Hepatocyte (in vitro differentiated cells): Measurements from ENCODE around the gene ETFBKMT. TPM values are rescaled to one million over a fixed set of nuclear protein-coding genes. Genes with fewer than 3 reads are reported as not detected.

Experiments
- DNase-seq: peaks from one replicate; pipeline ENCODE4 v3.0.0-alpha.2; 2016; ENCODE audit warnings: low spot score
- H2AFZ ChIP-seq: fragments of 200-600 bp; sonication (generic); 2 replicates; pipeline ENCODE4 v1.6.0; 2016; ENCODE audit warnings: antibody characterized with exemption, mild to moderate bottlenecking
- H3K27ac ChIP-seq: fragments of 200-600 bp; sonication (generic); 2 replicates; pipeline ENCODE4 v1.5.1; 2016; ENCODE audit warnings: mild to moderate bottlenecking
- H3K27me3 ChIP-seq: fragments of 200-600 bp; sonication (generic); 2 replicates; pipeline ENCODE4 v1.6.1; 2016
- H3K36me3 ChIP-seq: fragments of 200-600 bp; sonication (generic); replicated peaks from 2 replicates; pipeline ENCODE4 v1.5.1; 2016; ENCODE audit warnings: low read depth; ENCODE audit not compliant: insufficient read depth
- H3K4me1 ChIP-seq: fragments of 200-600 bp; sonication (generic); 2 replicates; pipeline ENCODE4 v1.5.1; 2016; ENCODE audit warnings: mild to moderate bottlenecking, moderate library complexity; ENCODE audit not compliant: insufficient read depth
- H3K4me2 ChIP-seq: fragments of 200-600 bp; sonication (generic); 2 replicates; pipeline ENCODE4 v1.6.0; 2016
- H3K4me3 ChIP-seq: fragments of 200-600 bp; sonication (generic); 2 replicates; pipeline ENCODE4 v1.5.1; 2016; ENCODE audit warnings: mild to moderate bottlenecking
- H3K79me2 ChIP-seq: fragments of 200-600 bp; sonication (generic); 2 replicates; pipeline ENCODE4 v1.6.0; 2017; ENCODE audit warnings: mild to moderate bottlenecking
- H3K9me2 ChIP-seq: fragments of 200-600 bp; sonication (generic); replicated peaks from 2 replicates; pipeline ENCODE4 v1.6.0; 2017; ENCODE audit warnings: mild to moderate bottlenecking; ENCODE audit not compliant: insufficient read depth
- H3K9me3 ChIP-seq: fragments of 200-600 bp; sonication (generic); 2 replicates; pipeline ENCODE4 v1.5.1; 2016; ENCODE audit warnings: low read depth, mild to moderate bottlenecking
- H4K20me1 ChIP-seq: fragments of 200-600 bp; sonication (generic); 2 replicates; pipeline ENCODE4 v1.6.0; 2016; ENCODE audit warnings: mild to moderate bottlenecking; ENCODE audit not compliant: insufficient read depth, poor library complexity, severe bottlenecking
- CTCF ChIP-seq: fragments of 200-600 bp; sonication (generic); IDR thresholded peaks from 2 replicates; pipeline ENCODE4 v1.5.1; 2016; ENCODE audit warnings: antibody characterized with exemption, mild to moderate bottlenecking; ENCODE audit not compliant: poor library complexity
- EZH2 ChIP-seq: fragments of 200-600 bp; sonication (generic); IDR thresholded peaks from 2 replicates; pipeline ENCODE4 v1.6.1; 2016; ENCODE audit warnings: antibody characterized with exemption, mild to moderate bottlenecking, borderline replicate concordance
- EZH2phosphoT487 ChIP-seq: fragments of 200-600 bp; sonication (generic); IDR thresholded peaks from one replicate; pipeline ENCODE4 v1.6.1; 2018; ENCODE audit warnings: antibody characterized with exemption, mild to moderate bottlenecking, low read depth, moderate library complexity; ENCODE audit not compliant: unreplicated experiment, severe bottlenecking
- WGBS: methylation state at CpG from one replicate; pipeline ENCODE4 v1.1.6; 2016; ENCODE audit warnings: low lambda C conversion rate; ENCODE audit errors: missing lambda C conversion rate; 5-methylcytosine and 5-hydroxymethylcytosine counted together
- polyA plus RNA-seq: library from polyadenylated mRNA; unstranded; fragments of >200 nt; fragmentation: Nextera tagmentation; extraction: Ambion mirVana; gene quantifications from 2 replicates; pipeline ENCODE4 v1.2.1, GENCODE V29; 2016
- total RNA-seq: library from RNA; depleted of rRNA; stranded (reverse); fragments of >200 nt; gene quantifications from 2 replicates; pipeline ENCODE4 v1.2.3, GENCODE V29; 2014

Gene ETFBKMT
- total and polyA plus RNA-seq, 2 experiments from 2014 or later: 4.7 to 4.9 TPM

GRCh38 chr12:31620311-31620710, 39.2 kb upstream of the ETFBKMT start:
- no peaks in the 10 kb centered on the region for H3K79me2 ChIP-seq
- no peak overlapping the region for H3K4me2 ChIP-seq
- TF ChIP-seq EZH2phosphoT487 (no peak), EZH2 (no peak), CTCF (no peak)
- no peak overlapping the region for H2AFZ ChIP-seq
- H3K4me1 ChIP-seq: peaks cover 5% of the 10 kb centered on the region
- peak overlapping the region; percentile 67 for H3K27ac ChIP-seq
- H3K9me3 ChIP-seq: no peaks in the 10 kb centered on the region
- no peaks in the 10 kb centered on the region for H3K36me3 ChIP-seq
- no peaks in the 10 kb centered on the region for H3K27me3 ChIP-seq
- peak; percentile 59 for DNase-seq
- WGBS: 89% methylated on average over 2 of the region's 2 CpGs
- H4K20me1 ChIP-seq: no peaks in the 10 kb centered on the region
- H3K9me2 ChIP-seq: no peaks in the 10 kb centered on the region
- no peak overlapping the region for H3K4me3 ChIP-seq

GRCh38 chr12:31622038-31622437, 37.5 kb upstream of the ETFBKMT start:
- TF ChIP-seq EZH2: no peak
- TF ChIP-seq CTCF: no peak
- no peak for TF ChIP-seq EZH2phosphoT487
- Histone ChIP-seq H3K27ac (no peak overlapping the region), H3K4me2 (no peak overlapping the region), H3K36me3 (no peaks in the 10 kb centered on the region), H3K9me2 (no peaks in the 10 kb centered on the region), H3K27me3 (no peaks in the 10 kb centered on the region), H3K4me3 (no peak overlapping the region), H3K79me2 (no peaks in the 10 kb centered on the region), H3K4me1 (peaks cover 5% of the 10 kb centered on the region), H3K9me3 (no peaks in the 10 kb centered on the region), H4K20me1 (no peaks in the 10 kb centered on the region), H2AFZ (no peak overlapping the region)
- DNase-seq: no peak
- WGBS: 96% methylated on average over 4 of the region's 4 CpGs

- Histone ChIP-seq H3K36me3 (no peaks in the 10 kb centered on the region), H3K4me1 (no peaks in the 10 kb centered on the region), H3K9me2 (no peaks in the 10 kb centered on the region), H3K9me3 (no peaks in the 10 kb centered on the region), H3K4me2 (no peak overlapping the region), H4K20me1 (no peaks in the 10 kb centered on the region), H3K79me2 (no peaks in the 10 kb centered on the region), H3K4me3 (no peak overlapping the region), H3K27ac (no peak overlapping the region), H2AFZ (no peak overlapping the region), H3K27me3 (no peaks in the 10 kb centered on the region)
- DNase-seq: no peak
- TF ChIP-seq EZH2phosphoT487: no peak
- TF ChIP-seq EZH2: no peak
- TF ChIP-seq CTCF: no peak
- 80% methylated on average over 7 of the region's 7 CpGs for WGBS
These were observed 33.1 kb upstream of the ETFBKMT start for GRCh38 chr12:31626270-31626995.
